Fibroblast of pulmonary artery (primary cell): ENCODE data around the gene CEP112.
"Not testable (repeated sequence)": the region's sequence is repeated elsewhere in the genome, so short reads cannot be mapped to it uniquely, and the experiment has no call there.

Experiments
- DNase-seq: peaks from one replicate; pipeline ENCODE4 v3.0.0-alpha.2; 2010; ENCODE audit warnings: low read depth
- H3K4me3 ChIP-seq: replicated peaks from 2 replicates; pipeline ENCODE4 v1.5.1; 2011; ENCODE audit warnings: low read depth, mild to moderate bottlenecking, control low read depth, low read length, moderate library complexity
- TF ChIP-seq, protein P1 (sequence below): IDR thresholded peaks from 2 replicates; pipeline ENCODE4 v1.5.1; 2011; ENCODE audit warnings: mild to moderate bottlenecking, control low read depth, low read length, inconsistent platforms; ENCODE audit errors: missing control alignments

Gene CEP112

DNA sequence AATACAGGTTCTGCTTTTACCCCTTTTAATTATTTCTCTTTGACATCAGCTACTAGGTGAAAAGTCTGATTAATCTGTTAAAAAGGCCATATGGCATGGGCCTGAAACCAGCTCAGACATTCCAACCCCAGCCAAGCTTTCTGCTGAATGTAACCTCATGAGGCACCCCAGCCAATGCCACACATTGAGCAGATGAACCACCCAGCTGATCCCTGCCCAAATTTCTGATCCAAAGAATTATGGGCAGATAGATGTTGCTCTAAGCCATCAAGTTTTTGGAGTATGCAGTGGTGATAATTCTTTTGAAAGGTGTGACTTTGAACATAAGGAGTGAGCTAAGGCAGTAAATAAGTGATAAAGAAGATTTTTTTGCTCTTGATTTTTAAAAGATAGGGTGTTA is 452.9 kb downstream of the CEP112 start:
- no peak for DNase-seq
- no peak overlapping the region for H3K4me3 ChIP-seq
- TF ChIP-seq, protein P1, sequence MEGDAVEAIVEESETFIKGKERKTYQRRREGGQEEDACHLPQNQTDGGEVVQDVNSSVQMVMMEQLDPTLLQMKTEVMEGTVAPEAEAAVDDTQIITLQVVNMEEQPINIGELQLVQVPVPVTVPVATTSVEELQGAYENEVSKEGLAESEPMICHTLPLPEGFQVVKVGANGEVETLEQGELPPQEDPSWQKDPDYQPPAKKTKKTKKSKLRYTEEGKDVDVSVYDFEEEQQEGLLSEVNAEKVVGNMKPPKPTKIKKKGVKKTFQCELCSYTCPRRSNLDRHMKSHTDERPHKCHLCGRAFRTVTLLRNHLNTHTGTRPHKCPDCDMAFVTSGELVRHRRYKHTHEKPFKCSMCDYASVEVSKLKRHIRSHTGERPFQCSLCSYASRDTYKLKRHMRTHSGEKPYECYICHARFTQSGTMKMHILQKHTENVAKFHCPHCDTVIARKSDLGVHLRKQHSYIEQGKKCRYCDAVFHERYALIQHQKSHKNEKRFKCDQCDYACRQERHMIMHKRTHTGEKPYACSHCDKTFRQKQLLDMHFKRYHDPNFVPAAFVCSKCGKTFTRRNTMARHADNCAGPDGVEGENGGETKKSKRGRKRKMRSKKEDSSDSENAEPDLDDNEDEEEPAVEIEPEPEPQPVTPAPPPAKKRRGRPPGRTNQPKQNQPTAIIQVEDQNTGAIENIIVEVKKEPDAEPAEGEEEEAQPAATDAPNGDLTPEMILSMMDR: no peak

DNA sequence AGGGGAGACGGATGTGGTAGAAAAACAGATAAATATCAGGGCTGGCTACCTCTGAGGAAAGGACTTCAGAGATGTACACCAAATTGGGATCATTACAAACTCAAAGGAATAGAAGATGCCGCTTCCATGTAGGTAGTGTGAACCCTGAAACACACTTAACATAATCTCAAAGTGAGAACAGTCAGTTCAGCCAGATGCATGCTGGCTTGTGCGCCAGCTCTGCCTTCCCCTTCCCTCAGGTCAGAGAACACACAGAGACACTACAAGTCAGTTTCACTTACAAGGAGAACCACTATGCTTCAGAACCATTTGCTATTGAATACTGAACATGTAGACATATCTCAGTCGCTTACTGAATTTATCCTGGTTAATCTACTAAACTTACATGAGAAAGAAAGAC is 454.5 kb downstream of the CEP112 start:
- no peak overlapping the region for H3K4me3 ChIP-seq
- TF ChIP-seq, protein P1: no peak
- DNase-seq: no peak

DNA sequence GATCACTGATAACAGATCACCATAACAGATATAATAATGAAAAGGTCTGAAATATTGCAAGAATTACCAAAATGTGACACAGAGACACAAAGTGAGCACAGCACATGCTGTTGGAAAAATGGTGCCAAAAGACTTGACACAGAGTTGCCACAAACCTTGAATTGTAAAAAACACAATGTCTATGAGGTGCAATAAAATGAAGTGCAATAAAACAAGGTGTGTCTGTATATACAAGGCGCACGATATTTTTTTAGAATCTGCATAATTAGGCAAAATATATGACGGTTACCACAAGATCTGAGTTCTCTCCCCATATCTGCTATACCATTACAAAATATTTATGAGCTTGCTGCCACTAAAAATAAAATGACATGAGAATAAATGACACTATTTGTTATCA is 458.6 kb downstream of the CEP112 start:
- no peak overlapping the region for H3K4me3 ChIP-seq
- TF ChIP-seq, protein P1: no peak
- DNase-seq: no peak

DNA sequence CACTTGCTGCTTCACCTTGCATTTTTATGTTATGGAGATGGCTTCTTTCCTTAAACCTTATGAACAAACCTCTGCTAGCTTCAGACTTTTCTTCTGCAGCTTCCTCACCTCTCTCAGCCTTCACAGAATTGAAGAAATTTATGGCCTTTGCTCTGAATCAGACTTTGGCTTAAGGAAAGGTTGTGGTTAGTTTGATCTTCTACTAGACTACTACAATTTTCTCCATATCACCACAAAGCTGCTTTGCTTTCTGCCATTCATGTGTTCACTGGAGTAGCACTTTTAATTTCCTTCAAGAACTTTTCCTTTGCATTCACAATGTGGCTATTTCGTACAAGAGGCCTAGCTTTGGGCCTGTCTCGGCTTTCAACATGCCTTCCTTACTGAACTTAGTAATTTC is 459.3 kb downstream of the CEP112 start:
- DNase-seq: not testable (repeated sequence)

GRCh38 chr17:65730711-65731169 is 461.2 kb downstream of the CEP112 start:
- TF ChIP-seq, protein P1: no peak
- peak; percentile 25 for DNase-seq
- no peak overlapping the region for H3K4me3 ChIP-seq

More for the DNA sequence above, 459.3 kb downstream of the CEP112 start:
- not testable (repeated sequence) for H3K4me3 ChIP-seq

GRCh38 chr17:65729207-65729606 is 462.7 kb downstream of the CEP112 start:
- no peak for DNase-seq
- TF ChIP-seq, protein P1: no peak
- no peak overlapping the region for H3K4me3 ChIP-seq

DNA sequence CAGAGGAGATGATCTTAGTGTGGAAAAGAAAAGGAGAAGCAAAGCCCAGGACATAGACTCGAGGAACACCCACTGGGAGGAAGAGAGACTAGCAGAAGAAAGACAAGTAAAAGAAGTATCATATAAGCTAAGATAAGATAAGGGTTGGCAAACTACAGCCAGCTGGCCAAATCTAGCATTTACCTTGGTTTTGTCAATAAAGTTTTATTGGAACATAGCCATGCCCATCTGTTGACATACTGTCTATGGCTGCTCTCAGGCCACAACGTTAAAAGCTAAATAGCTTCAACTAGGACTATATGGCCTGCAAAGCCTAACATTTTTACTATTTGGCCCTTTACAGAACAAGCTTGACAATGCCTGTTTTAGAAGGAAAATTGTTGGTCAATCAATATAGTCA is 464.1 kb downstream of the CEP112 start:
- TF ChIP-seq, protein P1: no peak
- no peak for DNase-seq
- no peak overlapping the region for H3K4me3 ChIP-seq

GRCh38 chr17:65727246-65727645 is 464.7 kb downstream of the CEP112 start:
- H3K4me3 ChIP-seq: no peak overlapping the region
- TF ChIP-seq, protein P1: no peak
- DNase-seq: no peak
